Fibroblast of villous mesenchyme (primary cell): ENCODE measurements around the gene PLEKHB1. TPM values are rescaled to one million over a fixed set of nuclear protein-coding genes. Genes with fewer than 3 reads are reported as not detected.

ENCODE experiments used
- DNase-seq: peaks from one replicate; pipeline ENCODE4 v3.0.0-alpha.2; 2010; ENCODE audit warnings: low read depth
- H3K4me3 ChIP-seq: 2 replicates; pipeline ENCODE4 v1.5.1; 2011; ENCODE audit warnings: low read depth, mild to moderate bottlenecking, low read length
- total RNA-seq: library from RNA; depleted of rRNA; stranded (reverse); fragments of >200 nt; gene quantifications from 2 replicates; pipeline ENCODE4 v1.2.3, GENCODE V29; 2012
- TF ChIP-seq, protein P1 (sequence below): IDR thresholded peaks from 2 replicates; pipeline ENCODE4 v1.5.1; 2012; ENCODE audit warnings: low read depth, mild to moderate bottlenecking, low read length; ENCODE audit not compliant: insufficient read depth

PLEKHB1 gene
- total RNA-seq, 1 donor, result under 0.01 TPM

DNA sequence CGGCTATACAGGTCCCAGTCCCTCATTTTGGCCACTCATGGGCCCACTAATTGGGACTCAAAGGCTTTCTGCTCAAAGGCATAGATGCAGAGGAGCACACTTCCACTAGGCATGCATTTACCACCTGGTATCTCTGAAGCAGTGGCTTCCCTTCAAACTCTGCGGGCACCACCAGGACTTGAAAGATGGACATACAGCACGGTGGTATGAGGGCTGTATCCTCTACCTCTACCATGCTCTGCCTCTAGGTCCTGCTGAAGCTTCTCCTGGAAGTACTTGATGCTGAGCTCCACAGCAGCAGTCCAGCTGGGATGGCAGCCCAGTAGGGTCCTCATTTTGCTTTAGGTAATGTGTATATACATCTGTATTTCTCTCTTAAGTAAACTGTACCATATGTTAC lies 64.6 kb downstream of the PLEKHB1 start:
- H3K4me3 ChIP-seq, result no peak overlapping the region
- DNase-seq, result no peak
- TF ChIP-seq, protein P1, sequence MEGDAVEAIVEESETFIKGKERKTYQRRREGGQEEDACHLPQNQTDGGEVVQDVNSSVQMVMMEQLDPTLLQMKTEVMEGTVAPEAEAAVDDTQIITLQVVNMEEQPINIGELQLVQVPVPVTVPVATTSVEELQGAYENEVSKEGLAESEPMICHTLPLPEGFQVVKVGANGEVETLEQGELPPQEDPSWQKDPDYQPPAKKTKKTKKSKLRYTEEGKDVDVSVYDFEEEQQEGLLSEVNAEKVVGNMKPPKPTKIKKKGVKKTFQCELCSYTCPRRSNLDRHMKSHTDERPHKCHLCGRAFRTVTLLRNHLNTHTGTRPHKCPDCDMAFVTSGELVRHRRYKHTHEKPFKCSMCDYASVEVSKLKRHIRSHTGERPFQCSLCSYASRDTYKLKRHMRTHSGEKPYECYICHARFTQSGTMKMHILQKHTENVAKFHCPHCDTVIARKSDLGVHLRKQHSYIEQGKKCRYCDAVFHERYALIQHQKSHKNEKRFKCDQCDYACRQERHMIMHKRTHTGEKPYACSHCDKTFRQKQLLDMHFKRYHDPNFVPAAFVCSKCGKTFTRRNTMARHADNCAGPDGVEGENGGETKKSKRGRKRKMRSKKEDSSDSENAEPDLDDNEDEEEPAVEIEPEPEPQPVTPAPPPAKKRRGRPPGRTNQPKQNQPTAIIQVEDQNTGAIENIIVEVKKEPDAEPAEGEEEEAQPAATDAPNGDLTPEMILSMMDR, result no peak

Other genes with a start within 250 kb of the PLEKHB1 start
- gene FAM168A, start 48.5 kb upstream of the PLEKHB1 start, total RNA-seq, result 22.5 and 23.5 TPM in 2 replicates
- 123 and 153 TPM in 2 replicates for gene RAB6A, start 114.5 kb downstream of the PLEKHB1 start, total RNA-seq
- 22.5 and 30.3 TPM in 2 replicates for gene MRPL48, start 141.3 kb downstream of the PLEKHB1 start, total RNA-seq
- gene COA4, start 230.3 kb downstream of the PLEKHB1 start, total RNA-seq, result 69.6 and 74.3 TPM in 2 replicates
- 6.9 and 7.1 TPM in 2 replicates for gene PAAF1, start 230.4 kb downstream of the PLEKHB1 start, total RNA-seq